ENCODE data around the gene SPON1. TPM values are rescaled to one million over a fixed set of nuclear protein-coding genes. Genes with fewer than 3 reads are reported as not detected.

SPON1 gene
- total RNA-seq, 1 experiment from 2014 or later, result 0.10 TPM

DNA sequence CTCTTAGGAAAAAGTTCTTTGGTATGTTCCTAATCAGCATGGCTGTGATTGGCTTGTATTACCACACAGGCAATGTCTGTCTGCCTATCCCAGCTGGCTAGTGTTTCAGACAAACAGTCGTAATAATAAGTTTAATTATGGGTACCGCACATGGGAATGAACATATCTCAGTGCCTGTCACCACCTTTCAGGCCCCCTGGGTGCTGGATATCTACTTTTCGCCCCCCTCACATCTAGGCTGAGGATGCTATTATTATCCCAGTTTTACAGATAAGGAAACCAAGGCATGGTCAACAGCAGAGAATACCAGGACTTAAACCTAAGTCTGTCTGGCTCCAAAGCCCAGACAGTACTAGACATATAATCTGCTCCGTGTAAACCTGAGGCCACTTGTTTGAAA is 174.8 kb downstream of the SPON1 start:
- in situ Hi-C loops (cut with HindIII; ENCODE audit: low pct_unique_long_range_greater_than_20kb, low sequenced_read_pairs) (no loop called here), intact Hi-C loops (cut with micrococcal nuclease; ENCODE audit: unreplicated experiment) (no loop called here)
- no peaks in the 10 kb centered on the region for H3K27me3 ChIP-seq (ENCODE audit: control insufficient read depth, insufficient read depth, low read length)
- TF ChIP-seq CTCF (IDR thresholded peaks at IDR 0.05) (no peak), POLR2AphosphoS5 (IDR thresholded peaks at IDR 0.05; ENCODE audit: low read depth, low read length) (no peak), TCF7L2 (IDR thresholded peaks at IDR 0.05; ENCODE audit: low read depth, low read length) (no peak), SIN3A (IDR thresholded peaks at IDR 0.05; ENCODE audit: borderline replicate concordance, insufficient read depth, low read depth, low read length) (no peak), REST (IDR thresholded peaks at IDR 0.05; ENCODE audit: insufficient read depth in 1 of 2, low read depth in 2 of 2, low read length in 1 of 2) (no peak)
- ATAC-seq, result no peak
- no TSS peak for BruUV-seq (replicated peaks)
- DNase-seq (ENCODE audit: low read depth, low spot score), result no peak
- no peak overlapping the region for H3K27ac ChIP-seq (ENCODE audit: low read length)
- no peaks in the 10 kb centered on the region for H3K4me1 ChIP-seq (ENCODE audit: control insufficient read depth, insufficient read depth, low read length)
- ChIA-PET POLR2A (no interaction called here), CTCF (no interaction called here)
- no peak overlapping the region for H3K4me3 ChIP-seq (ENCODE audit: low read depth in 2 of 2, low read length in 2 of 2)
- H3K36me3 ChIP-seq (ENCODE audit: control insufficient read depth, insufficient read depth, low read length), result no peaks in the 10 kb centered on the region
- no peaks in the 10 kb centered on the region for H3K9me3 ChIP-seq (ENCODE audit: control insufficient read depth, insufficient read depth, low read depth, low read length)

DNA sequence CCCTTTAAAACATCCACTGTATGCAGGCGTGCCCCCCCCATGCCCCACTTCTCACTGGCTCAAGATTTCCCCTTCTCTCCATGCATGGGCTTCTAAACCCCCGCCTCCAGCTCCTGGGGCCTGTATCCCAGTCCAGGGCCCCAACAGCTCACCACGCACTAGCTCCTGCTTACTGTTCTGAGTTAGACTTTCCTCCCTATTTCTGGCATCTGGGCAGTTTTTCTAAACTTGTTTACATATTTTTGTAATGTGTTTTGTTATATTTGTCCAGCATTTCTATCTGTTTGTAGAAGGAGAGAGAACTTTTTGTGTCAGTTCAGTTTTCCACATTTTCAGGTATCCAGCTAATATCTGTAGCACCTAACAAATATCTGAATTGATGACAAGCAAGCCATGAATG is 178.5 kb downstream of the SPON1 start:
- intact Hi-C loops (cut with micrococcal nuclease; ENCODE audit: unreplicated experiment) (no loop called here), in situ Hi-C loops (cut with HindIII; ENCODE audit: low pct_unique_long_range_greater_than_20kb, low sequenced_read_pairs) (no loop called here)
- Histone ChIP-seq H3K27me3 (ENCODE audit: control insufficient read depth, insufficient read depth, low read length) (no peaks in the 10 kb centered on the region), H3K4me3 (ENCODE audit: low read depth in 2 of 2, low read length in 2 of 2) (no peak overlapping the region), H3K4me1 (ENCODE audit: control insufficient read depth, insufficient read depth, low read length) (no peaks in the 10 kb centered on the region), H3K36me3 (ENCODE audit: control insufficient read depth, insufficient read depth, low read length) (no peaks in the 10 kb centered on the region), H3K9me3 (ENCODE audit: control insufficient read depth, insufficient read depth, low read depth, low read length) (no peaks in the 10 kb centered on the region), H3K27ac (ENCODE audit: low read length) (no peak overlapping the region)
- ChIA-PET CTCF (no interaction called here), POLR2A (no interaction called here)
- TF ChIP-seq REST (IDR thresholded peaks at IDR 0.05; ENCODE audit: insufficient read depth in 1 of 2, low read depth in 2 of 2, low read length in 1 of 2) (no peak), POLR2AphosphoS5 (IDR thresholded peaks at IDR 0.05; ENCODE audit: low read depth, low read length) (no peak), CTCF (IDR thresholded peaks at IDR 0.05) (no peak), SIN3A (IDR thresholded peaks at IDR 0.05; ENCODE audit: borderline replicate concordance, insufficient read depth, low read depth, low read length) (no peak), TCF7L2 (IDR thresholded peaks at IDR 0.05; ENCODE audit: low read depth, low read length) (no peak)
- ATAC-seq (no peak), DNase-seq (ENCODE audit: low read depth, low spot score) (no peak)
- no TSS peak for BruUV-seq (replicated peaks)
